ENCODE data around the gene FRMD8.

Gene FRMD8

GRCh38 chr11:65415499-65416340, 29.3 kb downstream of the FRMD8 start:
- DNase-seq = no peak

- peak; percentile 91 for DNase-seq
Measured at GRCh38 chr11:65416341-65416824, 29.9 kb downstream of the FRMD8 start.

- peak; percentile 46 for DNase-seq
Measured at GRCh38 chr11:65416841-65417701, 30.6 kb downstream of the FRMD8 start.

- peak; percentile 57 for DNase-seq
Measured at GRCh38 chr11:65417702-65418430, 31.4 kb downstream of the FRMD8 start.

- no peak for DNase-seq
Measured at GRCh38 chr11:65418431-65418680, 31.9 kb downstream of the FRMD8 start.

- peak; percentile 90 for DNase-seq
Measured at GRCh38 chr11:65418681-65419459, 32.4 kb downstream of the FRMD8 start.

GRCh38 chr11:65419460-65419771, 33.0 kb downstream of the FRMD8 start:
- DNase-seq = no peak

- DNase-seq = peak; percentile 88
Measured at GRCh38 chr11:65419772-65420481, 33.5 kb downstream of the FRMD8 start.

GRCh38 chr11:65420506-65420905, 34.1 kb downstream of the FRMD8 start:
- DNase-seq = no peak

- peak; percentile 97 for DNase-seq
Measured at GRCh38 chr11:65420979-65421793, 34.7 kb downstream of the FRMD8 start.

- DNase-seq = peak; percentile 96
Measured at GRCh38 chr11:65421794-65422632, 35.6 kb downstream of the FRMD8 start.

- peak; percentile 96 for DNase-seq
Measured at GRCh38 chr11:65422633-65423515, 36.4 kb downstream of the FRMD8 start, which contains the start of gene NEAT1. Gene NEAT1 (plus strand): TSS chr11:65422798.

GRCh38 chr11:65423516-65424204, 37.2 kb downstream of the FRMD8 start:
- DNase-seq = peak; percentile 62

- peak; percentile 61 for DNase-seq
Measured at GRCh38 chr11:65424205-65425104, 38.0 kb downstream of the FRMD8 start.

GRCh38 chr11:65425105-65425970, 38.9 kb downstream of the FRMD8 start:
- DNase-seq = peak; percentile 97

All from CD4-positive, alpha-beta T cell treated with Interleukin-21 for 1 hour (primary cell).